Mesendoderm (in vitro differentiated cells): ENCODE measurements around the gene ALG14.
A peak's percentile ranks its signal among the peaks of the same experiment; 100 is the strongest.

Experiments used
- DNase-seq: peaks from one replicate; pipeline ENCODE4 v3.0.0; 2013
- H2AK5ac ChIP-seq: 2 replicates; pipeline ENCODE4 v1.6.1; 2013; ENCODE audit warnings: low read length, inconsistent platforms
- H2BK120ac ChIP-seq: 2 replicates; pipeline ENCODE4 v1.6.1; 2013; ENCODE audit warnings: low read depth, mild to moderate bottlenecking, low read length, moderate library complexity, mixed read lengths
- H2BK15ac ChIP-seq: replicated peaks from 2 replicates; pipeline ENCODE4 v1.6.1; 2013; ENCODE audit warnings: low read depth, mild to moderate bottlenecking, moderate library complexity
- H2BK5ac ChIP-seq: 2 replicates; pipeline ENCODE4 v1.6.1; 2013; ENCODE audit warnings: low read length, inconsistent platforms
- H3K18ac ChIP-seq: 2 replicates; pipeline ENCODE4 v1.6.1; 2013; ENCODE audit warnings: mild to moderate bottlenecking, low read length, mixed read lengths
- H3K23ac ChIP-seq: one replicate; pipeline ENCODE4 v1.6.1; 2013; ENCODE audit warnings: low read length
- H3K27ac ChIP-seq: 2 replicates; pipeline ENCODE4 v1.5.1; 2013; ENCODE audit warnings: low read depth, mild to moderate bottlenecking, inconsistent platforms, low read length, moderate library complexity
- H3K27me3 ChIP-seq: 2 replicates; pipeline ENCODE4 v1.6.1; 2013; ENCODE audit warnings: low read length, control low read depth, mild to moderate bottlenecking, inconsistent platforms; ENCODE audit not compliant: insufficient read depth, poor library complexity
- H3K36me3 ChIP-seq: 2 replicates; pipeline ENCODE4 v1.6.1; 2013; ENCODE audit warnings: low read length, inconsistent platforms; ENCODE audit not compliant: control insufficient read depth, insufficient read depth
- H3K4ac ChIP-seq: one replicate; pipeline ENCODE4 v1.6.1; 2013; ENCODE audit warnings: low read depth, mild to moderate bottlenecking, low read length, moderate library complexity
- H3K4me1 ChIP-seq: 2 replicates; pipeline ENCODE4 v1.6.1; 2013; ENCODE audit warnings: low read depth, low read length, inconsistent platforms; ENCODE audit not compliant: control insufficient read depth
- H3K4me2 ChIP-seq: 2 replicates; pipeline ENCODE4 v1.6.1; 2013; ENCODE audit warnings: low read length
- H3K4me3 ChIP-seq: 2 replicates; pipeline ENCODE4 v1.5.1; 2013; ENCODE audit warnings: mild to moderate bottlenecking, low read length
- H3K56ac ChIP-seq: one replicate; pipeline ENCODE4 v1.6.1; 2013; ENCODE audit warnings: low read length
- H3K79me1 ChIP-seq: 2 replicates; pipeline ENCODE4 v1.6.1; 2013; ENCODE audit warnings: low read length, inconsistent platforms
- H3K79me2 ChIP-seq: 2 replicates; pipeline ENCODE4 v1.6.1; 2013; ENCODE audit warnings: mild to moderate bottlenecking, low read length; ENCODE audit not compliant: control insufficient read depth, insufficient read depth
- H3K9ac ChIP-seq: 2 replicates; pipeline ENCODE4 v1.6.1; 2013; ENCODE audit warnings: low read length, inconsistent platforms
- H4K5ac ChIP-seq: one replicate; pipeline ENCODE4 v1.6.1; 2013; ENCODE audit warnings: low read length
- H4K8ac ChIP-seq: one replicate; pipeline ENCODE4 v1.6.1; 2013; ENCODE audit warnings: low read depth, mild to moderate bottlenecking, control low read depth, low read length, moderate library complexity
- WGBS: extraction: QIAGEN DNeasy Blood & Tissue Kit; methylation state at CpG from one replicate; pipeline ENCODE4 v1.1.7; 2013; ENCODE audit warnings: low lambda C conversion rate, missing lambda C conversion rate; ENCODE audit not compliant: insufficient coverage; ENCODE audit errors: extremely low coverage; 5-methylcytosine and 5-hydroxymethylcytosine counted together

Gene ALG14

GRCh38 chr1:94966033-94966432, 106.7 kb downstream of the ALG14 start:
- H3K9ac ChIP-seq, result no peak overlapping the region
- no peak overlapping the region for H2BK15ac ChIP-seq
- DNase-seq, result no peak
- no peak overlapping the region for H2BK120ac ChIP-seq
- H4K8ac ChIP-seq, result no peak overlapping the region
- no peak overlapping the region for H3K18ac ChIP-seq
- no peak overlapping the region for H3K27ac ChIP-seq
- H3K23ac ChIP-seq, result no peak overlapping the region
- no peak overlapping the region for H2BK5ac ChIP-seq
- H3K4ac ChIP-seq, result no peak overlapping the region
- H3K4me1 ChIP-seq, result no peaks in the 10 kb centered on the region
- H3K36me3 ChIP-seq, result no peaks in the 10 kb centered on the region
- H3K27me3 ChIP-seq, result no peaks in the 10 kb centered on the region
- no peak overlapping the region for H3K56ac ChIP-seq
- H3K4me3 ChIP-seq, result no peak overlapping the region
- H4K5ac ChIP-seq, result no peak overlapping the region
- no peak overlapping the region for H2AK5ac ChIP-seq
- no peaks in the 10 kb centered on the region for H3K79me1 ChIP-seq
- H3K4me2 ChIP-seq, result no peak overlapping the region
- H3K79me2 ChIP-seq, result no peaks in the 10 kb centered on the region
- no CpG with 5 or more reads among the region's 1 CpG for WGBS

- H2AK5ac ChIP-seq, result no peak overlapping the region
- no peak overlapping the region for H2BK15ac ChIP-seq
- no peak overlapping the region for H3K9ac ChIP-seq
- no peak for DNase-seq
- H2BK120ac ChIP-seq, result no peak overlapping the region
- H4K8ac ChIP-seq, result no peak overlapping the region
- no peak overlapping the region for H4K5ac ChIP-seq
- no peak overlapping the region for H3K4ac ChIP-seq
- no peak overlapping the region for H2BK5ac ChIP-seq
- H3K23ac ChIP-seq, result no peak overlapping the region
- no peak overlapping the region for H3K4me2 ChIP-seq
- no peaks in the 10 kb centered on the region for H3K36me3 ChIP-seq
- no peaks in the 10 kb centered on the region for H3K79me1 ChIP-seq
- no peak overlapping the region for H3K4me3 ChIP-seq
- H3K27ac ChIP-seq, result no peak overlapping the region
- H3K18ac ChIP-seq, result no peak overlapping the region
- WGBS, result no CpG with 5 or more reads among the region's 8 CpGs
- H3K56ac ChIP-seq, result no peak overlapping the region
- no peaks in the 10 kb centered on the region for H3K79me2 ChIP-seq
- H3K4me1 ChIP-seq, result no peaks in the 10 kb centered on the region
- H3K27me3 ChIP-seq, result no peaks in the 10 kb centered on the region
Measured at GRCh38 chr1:94963864-94964263, 108.9 kb downstream of the ALG14 start.

- no CpG with 5 or more reads among the region's 10 CpGs for WGBS
- no peak for DNase-seq
- H2AK5ac ChIP-seq, result no peak overlapping the region
- H3K27ac ChIP-seq, result no peak overlapping the region
- H2BK15ac ChIP-seq, result no peak overlapping the region
- no peak overlapping the region for H2BK5ac ChIP-seq
- no peaks in the 10 kb centered on the region for H3K4me1 ChIP-seq
- no peak overlapping the region for H3K4me2 ChIP-seq
- no peaks in the 10 kb centered on the region for H3K79me2 ChIP-seq
- H3K4me3 ChIP-seq, result no peak overlapping the region
- no peaks in the 10 kb centered on the region for H3K36me3 ChIP-seq
- no peak overlapping the region for H3K56ac ChIP-seq
- no peak overlapping the region for H3K9ac ChIP-seq
- no peak overlapping the region for H4K5ac ChIP-seq
- no peak overlapping the region for H3K23ac ChIP-seq
- H3K27me3 ChIP-seq, result no peaks in the 10 kb centered on the region
- no peak overlapping the region for H2BK120ac ChIP-seq
- H3K4ac ChIP-seq, result no peak overlapping the region
- H4K8ac ChIP-seq, result no peak overlapping the region
- peak overlapping the region; percentile 51 for H3K18ac ChIP-seq
- H3K79me1 ChIP-seq, result no peaks in the 10 kb centered on the region
Measured at GRCh38 chr1:94962409-94963265, 110.1 kb downstream of the ALG14 start.

GRCh38 chr1:94961988-94962387, 110.8 kb downstream of the ALG14 start:
- Histone ChIP-seq H3K36me3 (no peaks in the 10 kb centered on the region), H3K27ac (no peak overlapping the region), H3K56ac (no peak overlapping the region), H3K27me3 (no peaks in the 10 kb centered on the region), H3K4me3 (no peak overlapping the region), H3K79me1 (no peaks in the 10 kb centered on the region), H3K23ac (no peak overlapping the region), H3K9ac (no peak overlapping the region), H3K4me2 (no peak overlapping the region), H3K79me2 (no peaks in the 10 kb centered on the region), H3K4ac (no peak overlapping the region), H2BK15ac (no peak overlapping the region), H2BK120ac (no peak overlapping the region), H2BK5ac (no peak overlapping the region), H3K4me1 (no peaks in the 10 kb centered on the region), H4K8ac (no peak overlapping the region), H4K5ac (no peak overlapping the region), H2AK5ac (no peak overlapping the region), H3K18ac (no peak overlapping the region)
- WGBS, result no CpG with 5 or more reads among the region's 3 CpGs
- no peak for DNase-seq

- H3K4me1 ChIP-seq, result no peaks in the 10 kb centered on the region
- DNase-seq, result no peak
- WGBS, result no CpG with 5 or more reads among the region's 7 CpGs
- H3K36me3 ChIP-seq, result no peaks in the 10 kb centered on the region
- no peak overlapping the region for H3K23ac ChIP-seq
- no peaks in the 10 kb centered on the region for H3K27me3 ChIP-seq
- no peak overlapping the region for H4K5ac ChIP-seq
- H2BK5ac ChIP-seq, result no peak overlapping the region
- no peak overlapping the region for H3K9ac ChIP-seq
- H3K79me1 ChIP-seq, result no peaks in the 10 kb centered on the region
- H3K56ac ChIP-seq, result no peak overlapping the region
- H3K18ac ChIP-seq, result no peak overlapping the region
- no peak overlapping the region for H3K4ac ChIP-seq
- H2AK5ac ChIP-seq, result no peak overlapping the region
- no peak overlapping the region for H3K4me2 ChIP-seq
- H2BK120ac ChIP-seq, result no peak overlapping the region
- H3K4me3 ChIP-seq, result no peak overlapping the region
- no peak overlapping the region for H4K8ac ChIP-seq
- no peak overlapping the region for H3K27ac ChIP-seq
- no peak overlapping the region for H2BK15ac ChIP-seq
- H3K79me2 ChIP-seq, result no peaks in the 10 kb centered on the region
Measured at GRCh38 chr1:94961582-94961981, 111.2 kb downstream of the ALG14 start.

- H3K27me3 ChIP-seq, result no peaks in the 10 kb centered on the region
Measured at GRCh38 chr1:94958081-94958480, 114.7 kb downstream of the ALG14 start.

More at GRCh38 chr1:94958081-94958480, 114.7 kb downstream of the ALG14 start:
- WGBS, result no CpG with 5 or more reads among the region's 1 CpG
- Histone ChIP-seq H3K4me3 (no peak overlapping the region), H2BK120ac (no peak overlapping the region), H3K9ac (no peak overlapping the region), H2BK5ac (no peak overlapping the region), H3K4me2 (no peak overlapping the region), H3K27ac (no peak overlapping the region), H3K56ac (no peak overlapping the region), H3K4ac (no peak overlapping the region), H4K5ac (no peak overlapping the region), H3K18ac (no peak overlapping the region), H2BK15ac (no peak overlapping the region), H4K8ac (no peak overlapping the region), H2AK5ac (no peak overlapping the region), H3K79me2 (no peaks in the 10 kb centered on the region), H3K23ac (no peak overlapping the region), H3K4me1 (no peaks in the 10 kb centered on the region), H3K36me3 (no peaks in the 10 kb centered on the region), H3K79me1 (no peaks in the 10 kb centered on the region)
- DNase-seq, result no peak
